ENCODE measurements around the gene LILRB4.
"Not testable (repeated sequence)": the region's sequence is repeated elsewhere in the genome, so short reads cannot be mapped to it uniquely, and the experiment has no call there.

The LILRB4 gene

GRCh38 chr19:54696117-54696548 is 33.3 kb downstream of the LILRB4 start:
- no peak for DNase-seq

- DNase-seq = no peak
Measured at GRCh38 chr19:54696766-54697165, 34.0 kb downstream of the LILRB4 start.

GRCh38 chr19:54697716-54698115 is 34.9 kb downstream of the LILRB4 start:
- DNase-seq = not testable (repeated sequence)

- no peak for DNase-seq
Measured at GRCh38 chr19:54704928-54705327, 42.1 kb downstream of the LILRB4 start.

GRCh38 chr19:54707962-54708361 is 45.2 kb downstream of the LILRB4 start:
- no peak for DNase-seq

GRCh38 chr19:54708781-54709180 is 46.0 kb downstream of the LILRB4 start:
- no peak for DNase-seq

GRCh38 chr19:54709212-54709948 is 46.6 kb downstream of the LILRB4 start:
- no peak for DNase-seq

GRCh38 chr19:54709956-54710355 is 47.2 kb downstream of the LILRB4 start:
- DNase-seq = not testable (repeated sequence)

Measured in T-helper 9 cell (primary cell).